ENCODE data around the gene MTNR1B.

The MTNR1B gene

DNA sequence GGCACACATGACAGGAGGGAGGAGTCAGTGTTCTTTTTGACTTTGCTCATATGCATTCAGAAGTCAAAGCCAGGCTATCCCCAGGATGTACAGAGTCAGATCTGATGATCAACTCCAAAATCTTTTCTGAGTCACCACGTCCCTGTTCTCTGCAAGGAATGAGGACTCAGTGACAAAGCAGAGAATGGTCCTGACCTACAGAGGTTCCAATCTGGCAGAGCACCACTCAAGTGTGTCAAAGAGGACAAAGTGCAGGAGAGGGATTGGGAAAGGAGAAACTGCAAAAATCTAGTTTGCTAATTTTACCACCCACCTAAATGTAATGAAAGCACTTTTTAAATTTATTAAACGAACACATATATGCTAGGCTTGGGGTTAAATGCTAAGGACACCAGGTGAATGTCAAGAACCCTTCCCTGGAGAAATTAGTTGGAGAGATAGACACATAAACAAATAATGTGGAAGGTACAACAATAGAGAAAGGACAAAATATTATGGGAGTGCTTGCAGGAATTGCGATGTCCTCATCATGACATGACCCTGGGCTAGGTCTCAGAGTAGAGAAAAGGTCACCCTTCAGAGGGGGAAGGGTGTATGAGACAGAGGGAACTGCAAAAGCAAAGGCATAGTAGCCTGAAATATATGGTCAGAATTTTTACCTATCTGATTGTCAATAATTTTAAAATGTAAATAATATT, 56.3 kb downstream of the MTNR1B start:
- TF ChIP-seq, protein P1, sequence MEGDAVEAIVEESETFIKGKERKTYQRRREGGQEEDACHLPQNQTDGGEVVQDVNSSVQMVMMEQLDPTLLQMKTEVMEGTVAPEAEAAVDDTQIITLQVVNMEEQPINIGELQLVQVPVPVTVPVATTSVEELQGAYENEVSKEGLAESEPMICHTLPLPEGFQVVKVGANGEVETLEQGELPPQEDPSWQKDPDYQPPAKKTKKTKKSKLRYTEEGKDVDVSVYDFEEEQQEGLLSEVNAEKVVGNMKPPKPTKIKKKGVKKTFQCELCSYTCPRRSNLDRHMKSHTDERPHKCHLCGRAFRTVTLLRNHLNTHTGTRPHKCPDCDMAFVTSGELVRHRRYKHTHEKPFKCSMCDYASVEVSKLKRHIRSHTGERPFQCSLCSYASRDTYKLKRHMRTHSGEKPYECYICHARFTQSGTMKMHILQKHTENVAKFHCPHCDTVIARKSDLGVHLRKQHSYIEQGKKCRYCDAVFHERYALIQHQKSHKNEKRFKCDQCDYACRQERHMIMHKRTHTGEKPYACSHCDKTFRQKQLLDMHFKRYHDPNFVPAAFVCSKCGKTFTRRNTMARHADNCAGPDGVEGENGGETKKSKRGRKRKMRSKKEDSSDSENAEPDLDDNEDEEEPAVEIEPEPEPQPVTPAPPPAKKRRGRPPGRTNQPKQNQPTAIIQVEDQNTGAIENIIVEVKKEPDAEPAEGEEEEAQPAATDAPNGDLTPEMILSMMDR (IDR thresholded peaks at IDR 0.05) = no peak
- Mint-ChIP-seq H3K36me3 (ENCODE audit: low read depth) (no peaks in the 10 kb centered on the region), H3K9me3 (no peaks in the 10 kb centered on the region), H3K27ac (no peak overlapping the region), H3K27me3 (ENCODE audit: low read depth, poor library complexity) (peaks cover 5% of the 10 kb centered on the region), H3K4me1 (no peaks in the 10 kb centered on the region), H3K4me3 (no peak overlapping the region)
- DNase-seq = no peak

DNA sequence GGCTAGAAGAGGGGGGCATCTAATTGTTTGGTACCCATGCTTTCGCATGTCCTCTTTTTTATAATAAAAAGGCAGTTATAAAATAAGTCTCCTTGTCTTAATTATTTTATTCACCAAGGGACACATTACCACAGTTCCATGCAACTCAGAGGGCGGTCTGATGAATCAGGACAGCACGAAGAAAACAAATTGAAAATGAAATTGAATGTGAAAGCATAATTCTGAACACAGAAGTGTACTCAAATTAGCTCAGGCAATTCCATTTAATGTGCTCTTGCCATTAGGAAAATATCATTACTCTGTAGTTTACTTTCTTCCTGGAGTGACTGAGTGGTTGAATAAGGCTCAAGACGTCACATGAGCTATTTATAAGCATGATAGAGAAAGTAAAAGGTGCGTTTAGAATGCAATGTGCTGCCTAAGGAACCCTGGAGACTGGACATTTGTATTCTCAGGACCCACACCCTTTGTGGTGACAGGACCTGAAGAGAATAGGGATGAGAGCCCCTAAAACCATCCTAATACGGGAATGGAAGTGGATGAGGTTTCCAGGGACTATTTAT, 59.6 kb downstream of the MTNR1B start:
- Mint-ChIP-seq H3K4me3 (no peak overlapping the region), H3K27ac (no peak overlapping the region), H3K36me3 (ENCODE audit: low read depth) (no peaks in the 10 kb centered on the region), H3K9me3 (no peaks in the 10 kb centered on the region), H3K4me1 (no peaks in the 10 kb centered on the region), H3K27me3 (ENCODE audit: low read depth, poor library complexity) (peaks cover 8% of the 10 kb centered on the region)
- no peak for DNase-seq
- TF ChIP-seq, protein P1 (IDR thresholded peaks at IDR 0.05) = no peak

DNA sequence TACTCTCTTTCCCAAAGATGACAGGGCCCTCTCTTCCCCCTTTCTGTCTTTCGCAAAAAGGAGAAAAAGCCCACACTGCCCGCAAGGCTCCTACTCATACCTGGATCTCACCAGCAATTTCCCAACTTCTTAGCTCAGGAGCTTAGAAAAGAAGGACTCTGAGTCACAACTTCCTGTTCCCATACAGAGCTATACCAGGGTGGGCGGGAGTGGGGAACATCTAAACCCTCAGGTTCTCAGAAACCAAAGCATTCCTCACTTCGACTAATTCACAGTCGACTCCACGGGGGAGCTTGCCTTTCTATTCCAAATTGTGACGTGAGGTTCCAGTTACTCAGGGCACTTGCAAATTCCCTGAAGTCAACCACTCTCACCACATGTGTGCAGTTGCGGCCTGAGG, 61.9 kb downstream of the MTNR1B start:
- Mint-ChIP-seq H3K27ac (no peak overlapping the region), H3K36me3 (ENCODE audit: low read depth) (no peaks in the 10 kb centered on the region), H3K4me3 (no peak overlapping the region), H3K27me3 (ENCODE audit: low read depth, poor library complexity) (peaks cover 3% of the 10 kb centered on the region), H3K4me1 (no peaks in the 10 kb centered on the region), H3K9me3 (no peaks in the 10 kb centered on the region)
- TF ChIP-seq, protein P1 (IDR thresholded peaks at IDR 0.05) = no peak
- no peak for DNase-seq

Data from nephron progenitor cell (in vitro differentiated cells).